NK-92 (cell line): ENCODE data around the gene CCDC50.

ENCODE experiments used
- DNase-seq: peaks from one replicate; lab custom pipeline; 2025; ENCODE audit not compliant: unreplicated experiment; lab: John Stamatoyannopoulos, UW

Gene CCDC50

DNA sequence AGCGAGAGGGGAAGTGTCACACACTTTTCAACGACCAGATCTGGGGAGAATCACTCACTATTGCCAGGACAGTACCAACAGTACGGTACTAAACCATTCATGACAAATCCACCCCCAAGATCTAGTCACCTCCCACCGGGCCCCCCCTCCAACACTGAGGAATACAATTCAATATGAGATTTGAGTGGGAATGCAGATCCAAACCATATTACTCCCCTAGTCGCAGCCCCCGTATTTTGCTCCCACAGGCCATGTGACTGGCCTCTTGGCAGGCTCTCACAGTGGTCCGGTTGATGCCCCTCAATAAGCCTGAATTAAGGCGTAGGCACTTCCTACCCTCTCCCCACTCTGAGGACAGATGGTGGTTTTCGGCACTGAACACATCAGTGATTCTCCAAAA, 86.4 kb downstream of the CCDC50 start:
- DNase-seq = no peak

DNA sequence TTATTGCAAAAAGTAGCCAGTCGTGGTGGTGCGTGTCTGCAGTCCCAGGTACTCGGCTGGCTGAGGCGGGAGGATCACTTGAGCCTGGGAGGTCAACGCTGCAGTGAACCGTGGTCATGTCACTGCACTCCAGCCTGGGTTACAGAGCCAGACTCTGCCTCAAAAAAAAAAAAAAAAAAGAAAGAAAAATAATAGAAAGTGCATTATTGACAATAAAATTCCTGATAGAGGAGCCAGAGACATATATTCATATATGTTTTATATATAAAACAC, 88.2 kb downstream of the CCDC50 start:
- no peak for DNase-seq

DNA sequence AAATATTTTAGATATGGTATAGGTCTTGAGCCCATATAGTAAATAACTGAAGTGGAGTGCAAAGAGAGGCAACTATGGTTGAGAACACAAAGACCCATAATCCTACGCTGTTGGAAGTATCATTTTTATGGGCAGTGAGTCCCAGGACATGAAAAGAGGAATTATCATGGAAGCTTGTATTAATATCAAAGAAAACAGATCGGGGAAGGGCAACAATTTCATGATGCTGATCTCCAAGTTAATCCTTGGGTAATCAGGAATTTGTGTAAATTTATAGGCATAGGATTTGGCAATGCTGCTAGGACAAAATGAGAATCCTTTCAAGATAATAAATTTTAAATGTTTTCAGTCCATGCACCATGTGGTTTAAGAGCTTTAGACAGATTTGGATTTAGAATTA, 91.6 kb downstream of the CCDC50 start:
- DNase-seq = no peak

DNA sequence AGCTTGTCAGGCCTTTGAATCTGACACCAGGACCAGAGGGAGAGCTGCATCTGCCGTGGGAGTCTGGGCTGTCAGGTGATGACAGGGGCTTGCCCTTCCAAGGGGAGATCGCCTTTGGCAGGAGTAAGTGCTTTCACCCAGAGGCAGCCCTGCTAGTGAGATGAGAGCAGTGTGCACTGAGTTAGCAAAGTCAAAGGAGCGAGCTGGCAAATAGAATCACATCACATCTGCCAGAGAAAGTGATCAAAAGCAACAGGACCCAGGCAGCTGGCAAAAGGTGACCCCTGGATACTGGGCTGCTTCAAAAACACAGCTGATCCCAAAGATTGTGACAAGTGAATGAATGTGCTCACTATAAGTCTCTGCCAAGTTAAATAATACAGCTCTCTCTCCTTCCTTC, 95.7 kb downstream of the CCDC50 start:
- DNase-seq = no peak

DNA sequence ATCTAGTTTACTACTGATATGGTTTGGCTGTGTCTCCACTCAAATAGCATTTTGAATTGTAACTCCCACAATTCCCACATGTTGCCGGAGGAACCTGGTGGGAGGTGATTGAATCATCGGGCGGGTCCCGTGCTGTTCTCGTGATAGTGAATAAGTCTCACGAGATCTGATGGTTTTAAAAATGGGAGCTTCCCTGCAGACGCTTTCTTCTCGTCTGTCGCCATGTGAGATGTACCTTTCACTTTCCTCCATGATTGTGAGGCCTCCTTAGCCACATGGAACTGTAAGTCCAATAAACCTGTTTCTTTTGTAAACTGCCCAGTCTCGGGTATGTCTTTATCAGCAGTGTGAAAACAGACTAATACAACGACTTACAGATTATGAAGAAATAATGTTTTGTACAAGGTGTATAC, 96.1 kb downstream of the CCDC50 start:
- no peak for DNase-seq

DNA sequence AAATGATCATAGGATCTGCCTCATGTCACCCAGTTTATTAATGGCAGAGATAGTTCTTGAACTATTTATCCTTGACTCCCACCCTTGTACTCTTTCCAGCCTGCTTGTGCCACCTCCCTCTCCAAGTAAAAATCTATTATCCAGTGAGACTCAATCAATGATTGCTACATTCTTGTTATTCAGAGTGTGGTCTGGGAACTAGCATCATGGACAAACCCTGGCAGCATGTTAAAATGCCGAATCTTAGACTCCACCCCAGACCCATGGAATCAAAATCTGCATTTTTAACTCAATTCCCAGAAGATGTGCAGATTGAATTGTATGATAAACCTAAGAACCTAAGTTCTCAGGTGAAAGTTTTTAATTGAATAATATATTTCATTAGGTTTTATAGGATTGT, 97.1 kb downstream of the CCDC50 start:
- no peak for DNase-seq

DNA sequence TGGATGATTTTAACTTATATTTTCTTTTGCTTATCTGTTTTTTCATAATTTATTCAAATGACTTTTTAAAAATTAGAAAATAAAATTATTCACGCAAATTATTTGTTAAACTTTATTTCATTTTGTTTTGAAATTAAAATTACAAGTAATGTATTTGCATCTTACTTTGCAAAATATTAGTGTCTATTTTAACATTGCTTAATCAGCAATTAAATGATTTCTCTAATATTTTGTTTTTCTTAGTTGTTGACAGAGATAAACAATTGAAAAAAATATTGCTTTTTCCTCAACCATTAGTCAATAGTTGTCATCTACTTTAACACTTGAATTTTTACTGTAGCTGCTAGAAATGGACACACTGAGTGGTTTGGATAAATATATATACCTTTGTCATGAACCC, 99.0 kb downstream of the CCDC50 start:
- no peak for DNase-seq

DNA sequence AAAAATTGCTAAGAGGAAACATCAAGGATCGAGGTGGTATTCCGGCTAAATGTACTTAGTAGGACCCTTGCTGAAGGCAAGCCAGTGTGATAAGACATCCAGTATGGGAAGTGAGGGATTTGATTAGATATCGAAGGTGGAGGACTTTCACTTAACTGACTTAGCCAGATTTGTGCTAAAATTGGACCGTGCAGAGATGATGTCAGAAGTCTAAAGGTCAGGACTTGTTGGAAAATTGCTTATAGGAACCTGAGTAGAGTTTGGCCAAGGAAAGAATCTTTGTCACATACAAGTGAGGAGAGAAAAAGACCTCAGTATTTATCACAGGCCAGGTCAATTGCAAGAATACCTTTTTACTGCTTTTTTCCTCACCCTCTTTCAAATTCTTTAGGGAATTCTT, 100.9 kb downstream of the CCDC50 start:
- DNase-seq = no peak

DNA sequence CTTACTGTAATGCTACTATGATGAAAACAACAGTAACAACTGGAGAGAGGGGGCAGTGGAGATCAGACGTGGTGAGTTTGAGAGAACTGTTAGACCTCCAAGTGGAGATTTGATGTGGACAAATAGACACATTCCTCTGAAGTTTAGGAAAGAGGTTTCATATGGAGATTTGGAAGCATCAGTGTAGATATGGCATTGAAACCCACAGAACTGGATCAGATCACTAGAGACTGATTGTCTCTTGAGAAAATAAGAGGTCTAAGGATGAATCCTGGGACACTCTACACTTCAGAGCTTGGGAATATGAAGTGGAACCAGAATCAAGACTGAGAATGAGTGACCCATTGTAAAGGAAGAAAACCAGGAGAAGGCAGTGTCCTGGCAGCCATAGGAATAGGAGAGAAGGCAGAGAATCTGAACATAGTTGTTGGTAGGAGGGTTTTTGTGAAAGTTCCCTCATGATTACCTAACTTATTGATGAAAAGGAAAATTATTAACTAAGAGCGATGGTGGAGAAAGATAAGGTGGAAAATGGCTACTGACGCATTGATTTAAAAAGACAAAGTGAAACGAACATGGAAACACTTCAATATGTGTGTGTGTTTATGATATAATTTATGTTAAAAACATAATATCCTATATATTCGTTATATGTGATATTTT, 102.1 kb downstream of the CCDC50 start:
- no peak for DNase-seq

DNA sequence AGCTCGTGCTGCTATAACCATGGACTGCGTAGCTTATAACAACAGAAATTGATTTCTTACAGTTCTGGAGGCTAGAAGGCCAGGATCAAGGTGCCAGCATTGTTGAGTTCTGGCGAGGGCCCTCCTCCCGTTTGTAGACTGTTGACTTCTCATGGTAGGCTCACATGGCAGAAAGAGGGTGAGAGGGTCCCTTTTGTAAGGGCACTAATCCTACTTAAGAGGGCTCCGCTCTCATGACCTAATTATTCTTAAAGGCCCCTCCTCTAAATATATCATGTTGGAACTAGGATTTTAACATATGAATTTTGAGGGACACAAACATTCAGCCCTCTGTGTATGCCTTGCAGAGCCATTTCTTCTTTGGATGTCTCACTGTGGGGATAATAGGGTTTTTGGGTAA, 103.0 kb downstream of the CCDC50 start:
- DNase-seq = no peak

DNA sequence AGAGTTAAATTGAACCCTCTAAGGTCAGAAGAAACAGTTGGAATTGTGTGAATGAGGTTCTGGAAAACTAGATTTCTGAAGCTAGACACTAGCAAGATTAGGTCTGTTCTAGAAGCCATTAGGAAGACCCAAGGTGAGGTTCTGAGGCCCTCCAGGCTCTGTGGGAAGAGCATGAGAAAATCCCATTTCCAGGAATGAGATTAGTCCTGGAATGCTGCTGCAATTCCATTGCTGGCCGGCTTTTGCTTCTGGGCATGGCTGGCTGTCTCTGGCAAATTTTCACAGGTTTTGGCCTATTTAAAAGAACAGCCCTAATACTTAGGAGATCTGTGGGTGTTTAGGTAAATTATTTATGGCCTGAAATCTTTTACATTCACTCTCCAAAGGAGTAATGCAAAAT, 104.8 kb downstream of the CCDC50 start:
- no peak for DNase-seq

DNA sequence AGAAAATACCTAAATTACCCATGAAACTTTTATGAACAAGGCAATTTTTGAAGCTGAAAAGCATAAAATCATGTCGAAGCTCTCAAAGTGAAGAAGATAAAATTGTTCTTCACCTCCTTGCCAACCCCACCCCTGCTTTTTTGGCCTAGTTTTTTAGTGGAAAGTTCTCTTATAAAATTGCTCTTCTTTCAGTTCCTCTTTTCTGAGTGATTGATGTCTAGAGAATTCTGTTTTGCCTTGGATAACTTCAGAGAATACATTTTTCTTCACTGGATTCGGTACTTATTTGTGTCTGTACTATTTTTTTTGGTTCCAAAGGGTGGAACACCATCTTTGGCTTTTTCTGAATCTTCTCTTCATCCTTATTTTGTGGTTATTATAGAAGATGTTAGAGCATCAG, 106.8 kb downstream of the CCDC50 start:
- DNase-seq = no peak

DNA sequence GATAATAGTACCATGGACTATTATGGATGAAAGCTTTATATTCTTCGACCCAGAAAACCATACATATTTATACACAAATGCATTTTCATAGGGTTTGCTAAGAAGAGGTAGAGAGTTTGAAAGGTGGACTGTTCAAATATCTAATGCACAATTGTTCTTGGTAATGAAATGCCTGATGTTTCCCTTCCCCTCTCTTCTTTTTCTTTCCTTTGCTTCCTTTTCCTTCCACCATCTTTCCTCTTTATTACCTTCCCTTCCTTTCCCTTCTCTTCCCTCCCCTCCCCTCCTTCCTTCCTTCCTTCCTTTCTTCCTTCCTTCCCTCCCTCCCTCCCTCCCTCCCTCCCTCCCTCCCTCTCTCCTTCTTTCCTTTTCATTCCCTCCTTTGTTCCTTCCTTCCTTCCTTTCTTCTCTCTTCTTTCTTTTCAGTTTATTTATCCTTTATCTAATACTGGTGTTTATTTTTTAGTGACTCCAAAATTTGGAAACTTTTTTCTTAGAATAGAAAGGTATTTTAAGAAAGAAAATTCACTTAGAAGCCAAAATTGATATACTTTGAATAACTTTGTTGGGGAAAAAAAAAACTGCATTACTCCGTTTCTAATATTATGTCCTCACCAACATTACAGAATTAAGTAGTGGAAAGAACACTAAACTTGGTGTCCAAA, 109.1 kb downstream of the CCDC50 start:
- no peak for DNase-seq

DNA sequence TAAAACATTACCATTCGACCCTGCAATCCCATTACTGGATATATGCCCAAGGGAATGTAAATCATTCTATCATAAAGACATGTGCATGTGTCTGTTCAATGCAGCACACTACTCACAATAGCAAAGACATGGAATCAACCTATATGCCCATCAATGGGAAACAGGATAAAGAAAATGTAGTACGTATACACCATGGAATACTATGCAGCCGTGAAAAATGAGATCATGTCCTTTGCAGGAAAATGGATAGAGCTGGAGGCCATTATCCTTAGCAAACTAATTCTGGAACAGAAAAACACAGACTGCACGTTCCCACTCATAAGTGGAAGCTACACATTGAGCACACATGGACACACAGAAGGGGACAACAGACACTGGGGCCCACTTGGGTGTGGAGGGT, 111.3 kb downstream of the CCDC50 start:
- no peak for DNase-seq

DNA sequence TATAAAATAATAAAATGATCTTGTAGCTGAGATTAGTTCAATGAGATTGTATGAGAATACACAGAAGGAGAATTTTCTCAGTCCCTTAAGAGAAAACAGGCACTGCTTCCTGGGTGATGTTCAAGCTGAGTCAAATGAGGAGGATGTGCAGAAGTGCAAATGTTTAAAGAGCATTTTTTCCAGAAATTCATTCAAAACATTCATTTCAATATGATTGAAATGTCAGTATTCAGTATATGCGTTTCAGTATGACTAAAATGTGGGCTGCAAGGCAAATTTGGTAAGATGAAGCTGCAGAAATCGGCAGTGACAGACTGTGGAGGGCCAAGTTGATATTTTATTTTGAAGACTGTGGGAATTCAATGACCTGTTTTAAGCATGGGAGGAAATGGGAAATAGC, 112.5 kb downstream of the CCDC50 start:
- no peak for DNase-seq

DNA sequence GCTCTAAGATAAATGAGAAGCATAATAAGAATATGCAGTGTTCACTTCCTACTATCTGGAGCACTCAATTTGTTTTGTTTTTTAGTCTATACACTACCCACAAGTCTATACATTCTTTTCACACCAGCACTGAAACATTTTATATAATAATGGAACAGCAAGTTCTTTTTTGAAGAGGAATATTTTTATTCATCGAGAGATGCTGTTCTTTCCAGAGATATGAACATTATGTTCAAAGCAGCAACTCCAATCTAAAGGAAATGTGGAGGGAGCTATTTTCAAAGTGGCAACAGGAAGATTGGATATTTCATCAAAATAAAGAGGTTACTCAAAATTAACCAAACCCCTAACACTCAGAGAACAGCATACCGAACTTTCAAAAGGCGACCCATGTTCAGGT, 115.4 kb downstream of the CCDC50 start:
- DNase-seq = no peak
